Neural progenitor cell (in vitro differentiated cells): Measurements from ENCODE around the gene KLHL7.

Source experiments
- EZH2 ChIP-seq: fragments of 200-600 bp; sonication (generic); IDR thresholded peaks from 2 replicates; pipeline ENCODE4 v1.6.1; 2017; ENCODE audit warnings: antibody characterized with exemption, mild to moderate bottlenecking, moderate library complexity
- EZH2phosphoT487 ChIP-seq: fragments of 200-600 bp; sonication (generic); IDR thresholded peaks from 2 replicates; pipeline ENCODE4 v1.6.1; 2017; ENCODE audit warnings: antibody characterized with exemption
- TF ChIP-seq, protein P1 (sequence below): fragments of 200-600 bp; sonication (generic); IDR thresholded peaks from 2 replicates; pipeline ENCODE4 v1.5.1; 2017; ENCODE audit warnings: antibody characterized with exemption, mild to moderate bottlenecking

DNA sequence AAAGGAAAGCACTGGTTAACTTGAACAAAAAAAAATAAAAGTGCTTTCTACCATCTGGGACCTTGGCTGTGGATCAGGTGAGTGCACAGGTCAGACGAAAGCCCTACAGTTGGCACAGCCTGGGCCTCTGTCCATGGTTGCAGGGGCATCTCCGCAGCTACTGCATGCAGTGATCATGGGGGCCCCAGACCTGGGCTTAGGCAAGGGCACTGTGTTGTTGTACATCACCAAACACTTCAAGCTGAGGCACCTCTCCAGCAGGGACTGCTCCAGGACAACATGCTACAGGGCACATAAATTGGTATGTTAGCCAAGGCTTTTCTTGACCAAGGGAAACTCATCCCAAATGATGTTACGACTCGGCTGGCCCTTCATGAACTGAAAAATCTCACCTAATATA is 23.5 kb downstream of the KLHL7 start:
- TF ChIP-seq, protein P1, sequence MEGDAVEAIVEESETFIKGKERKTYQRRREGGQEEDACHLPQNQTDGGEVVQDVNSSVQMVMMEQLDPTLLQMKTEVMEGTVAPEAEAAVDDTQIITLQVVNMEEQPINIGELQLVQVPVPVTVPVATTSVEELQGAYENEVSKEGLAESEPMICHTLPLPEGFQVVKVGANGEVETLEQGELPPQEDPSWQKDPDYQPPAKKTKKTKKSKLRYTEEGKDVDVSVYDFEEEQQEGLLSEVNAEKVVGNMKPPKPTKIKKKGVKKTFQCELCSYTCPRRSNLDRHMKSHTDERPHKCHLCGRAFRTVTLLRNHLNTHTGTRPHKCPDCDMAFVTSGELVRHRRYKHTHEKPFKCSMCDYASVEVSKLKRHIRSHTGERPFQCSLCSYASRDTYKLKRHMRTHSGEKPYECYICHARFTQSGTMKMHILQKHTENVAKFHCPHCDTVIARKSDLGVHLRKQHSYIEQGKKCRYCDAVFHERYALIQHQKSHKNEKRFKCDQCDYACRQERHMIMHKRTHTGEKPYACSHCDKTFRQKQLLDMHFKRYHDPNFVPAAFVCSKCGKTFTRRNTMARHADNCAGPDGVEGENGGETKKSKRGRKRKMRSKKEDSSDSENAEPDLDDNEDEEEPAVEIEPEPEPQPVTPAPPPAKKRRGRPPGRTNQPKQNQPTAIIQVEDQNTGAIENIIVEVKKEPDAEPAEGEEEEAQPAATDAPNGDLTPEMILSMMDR: no peak
- TF ChIP-seq EZH2phosphoT487 (no peak), EZH2 (no peak)
